Vagina (tissue), 2 donors: ENCODE data around the gene CELA3B.
A peak's percentile ranks its signal among the peaks of the same experiment; 100 is the strongest.

Source experiments
- POLR2AphosphoS5 ChIP-seq, 2 donors: sonication (generic); formaldehyde crosslinking; IDR thresholded peaks; one replicate each; pipeline ENCODE4 v1.9.0; 2017; ENCODE audit warnings: antibody characterized with exemption in 2 of 2, mild to moderate bottlenecking in 2 of 2, low read depth in 1 of 2; ENCODE audit not compliant: insufficient read depth in 1 of 2
- TF ChIP-seq, protein P1 (sequence below), 3 experiments: fragments of 450-650 bp in 2 of 3; fragments of 200-600 bp in 1 of 3; sonication (generic) in 1 of 3; IDR thresholded peaks; one replicate each; pipeline ENCODE4 v1.5.1; 2017 to 2019; ENCODE audit warnings: antibody characterized with exemption in 3 of 3, mild to moderate bottlenecking in 2 of 3, moderate library complexity in 2 of 3

DNA sequence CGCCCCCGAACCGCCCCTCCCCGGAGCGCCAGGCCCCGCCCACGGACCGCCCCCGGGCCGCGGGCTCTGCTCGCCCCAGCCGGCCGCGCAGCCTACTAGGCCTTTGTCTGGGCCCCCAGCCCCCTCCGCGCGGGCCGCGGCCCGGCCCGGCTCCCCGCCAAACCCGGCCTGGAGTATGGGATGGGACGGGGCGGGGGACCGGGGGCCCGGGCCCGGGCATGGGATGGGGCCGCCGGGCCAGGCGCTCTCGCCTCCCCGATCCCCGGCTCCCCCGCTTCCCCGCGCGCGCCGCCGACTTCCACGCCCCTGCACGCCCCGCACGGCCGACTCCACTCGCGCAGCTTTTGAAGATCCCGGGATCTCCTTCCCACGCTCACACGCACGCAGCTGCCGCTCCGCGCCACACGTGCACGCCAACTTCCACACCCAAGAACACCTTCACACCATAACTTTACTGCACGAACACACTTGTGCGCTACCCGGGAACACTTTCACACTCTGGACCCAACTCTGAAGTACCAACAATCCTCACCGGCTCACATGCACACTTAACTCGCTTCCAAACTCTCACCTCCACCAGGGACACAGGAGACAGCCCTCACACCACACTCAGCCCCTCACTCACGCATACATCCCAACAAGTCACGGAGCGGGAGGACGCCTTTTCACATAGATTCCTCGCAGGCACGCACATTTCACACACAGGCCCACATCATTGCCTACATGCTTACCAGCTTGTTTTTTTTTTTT is 39.3 kb upstream of the CELA3B start:
- TF ChIP-seq, protein P1, sequence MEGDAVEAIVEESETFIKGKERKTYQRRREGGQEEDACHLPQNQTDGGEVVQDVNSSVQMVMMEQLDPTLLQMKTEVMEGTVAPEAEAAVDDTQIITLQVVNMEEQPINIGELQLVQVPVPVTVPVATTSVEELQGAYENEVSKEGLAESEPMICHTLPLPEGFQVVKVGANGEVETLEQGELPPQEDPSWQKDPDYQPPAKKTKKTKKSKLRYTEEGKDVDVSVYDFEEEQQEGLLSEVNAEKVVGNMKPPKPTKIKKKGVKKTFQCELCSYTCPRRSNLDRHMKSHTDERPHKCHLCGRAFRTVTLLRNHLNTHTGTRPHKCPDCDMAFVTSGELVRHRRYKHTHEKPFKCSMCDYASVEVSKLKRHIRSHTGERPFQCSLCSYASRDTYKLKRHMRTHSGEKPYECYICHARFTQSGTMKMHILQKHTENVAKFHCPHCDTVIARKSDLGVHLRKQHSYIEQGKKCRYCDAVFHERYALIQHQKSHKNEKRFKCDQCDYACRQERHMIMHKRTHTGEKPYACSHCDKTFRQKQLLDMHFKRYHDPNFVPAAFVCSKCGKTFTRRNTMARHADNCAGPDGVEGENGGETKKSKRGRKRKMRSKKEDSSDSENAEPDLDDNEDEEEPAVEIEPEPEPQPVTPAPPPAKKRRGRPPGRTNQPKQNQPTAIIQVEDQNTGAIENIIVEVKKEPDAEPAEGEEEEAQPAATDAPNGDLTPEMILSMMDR (IDR thresholded peaks at IDR 0.05) = no peak
- TF ChIP-seq POLR2AphosphoS5 (IDR thresholded peaks at IDR 0.05; ENCODE audit: insufficient read depth in 1 of 2, low read depth in 1 of 2) = peak in 1 of 2 donors; percentile 34
